ENCODE measurements around the gene NANOS3. TPM values are rescaled to one million over a fixed set of nuclear protein-coding genes. Genes with fewer than 3 reads are reported as not detected.
A peak's percentile ranks its signal among the peaks of the same experiment; 100 is the strongest.

Gene NANOS3
- total and polyA plus RNA-seq, 9 of the 15 experiments (the other 6 are each of a cell fraction or from before 2014, with no cell fraction given): not detected

GRCh38 chr19:13839130-13839937, 37.6 kb upstream of the NANOS3 start (continued):
- TF ChIP-seq YY1 (IDR thresholded peaks at IDR 0.05; ENCODE audit: borderline replicate concordance in 1 of 3, control insufficient read depth in 1 of 3, extremely low read depth in 1 of 3, insufficient read depth in 3 of 3, insufficient read length in 1 of 3, insufficient replicate concordance in 2 of 3, low read depth in 1 of 3, low read length in 2 of 3) (peak; percentile 65 to 94 (median 90)), NFE2 (IDR thresholded peaks at IDR 0.05; ENCODE audit: low read depth) (peak; percentile 95), NFXL1 (CRISPR knock-in tag; IDR thresholded peaks at IDR 0.05) (no peak), MYC (IDR thresholded peaks at IDR 0.05; ENCODE audit: low read depth, low read length) (peak; percentile 69), MYC (CRISPR knock-in tag; IDR thresholded peaks at IDR 0.05; ENCODE audit: borderline replicate concordance, low read depth) (no peak), GTF2E2 (tag; IDR thresholded peaks at IDR 0.05) (peak; percentile 57; the same call in 1 of the 2 replicates), JUN (IDR thresholded peaks at IDR 0.05; ENCODE audit: borderline replicate concordance, low read depth, low read length) (no peak), JUN (CRISPR knock-in tag; IDR thresholded peaks at IDR 0.05; ENCODE audit: borderline replicate concordance) (no peak), SIX5 (IDR thresholded peaks at IDR 0.05; ENCODE audit: borderline replicate concordance in 1 of 2, insufficient read depth in 1 of 2, low read depth in 1 of 2, low read length in 2 of 2) (no peak), HMG20B (CRISPR knock-in tag; IDR thresholded peaks at IDR 0.05) (no peak), ARID4B (CRISPR knock-in tag; IDR thresholded peaks at IDR 0.05) (0 out of 2 replicates have a peak, but pooled peaks have one; percentile 62), EGR1 (conservative IDR thresholded peaks at IDR 0.05) (peak; percentile 51; the same call in 1 of the 2 replicates), ZNF589 (CRISPR knock-in tag; IDR thresholded peaks at IDR 0.05; ENCODE audit: low read depth) (no peak), ZFP36 (IDR thresholded peaks at IDR 0.05; ENCODE audit: low read depth, low read length, partially characterized antibody) (no peak), ZFX (CRISPR knock-in tag; IDR thresholded peaks at IDR 0.05) (peak; percentile 39; the same call in 1 of the 2 replicates), ZBTB1 (CRISPR knock-in tag; IDR thresholded peaks at IDR 0.05; ENCODE audit: borderline replicate concordance, low read depth) (no peak), BRD9 (IDR thresholded peaks at IDR 0.05; ENCODE audit: low read depth, partially characterized antibody) (peak; percentile 80), RB1 (IDR thresholded peaks at IDR 0.05; ENCODE audit: low read depth) (peak; percentile 50; the same call in 1 of the 2 replicates), ZSCAN32 (CRISPR knock-in tag; IDR thresholded peaks at IDR 0.05) (no peak), POLR2A (conservative IDR thresholded peaks at IDR 0.05) (peak; percentile 88), SMARCA4 (IDR thresholded peaks at IDR 0.05) (peak; percentile 55; the same call in 1 of the 2 replicates)
- TF ChIP-seq, protein P1, sequence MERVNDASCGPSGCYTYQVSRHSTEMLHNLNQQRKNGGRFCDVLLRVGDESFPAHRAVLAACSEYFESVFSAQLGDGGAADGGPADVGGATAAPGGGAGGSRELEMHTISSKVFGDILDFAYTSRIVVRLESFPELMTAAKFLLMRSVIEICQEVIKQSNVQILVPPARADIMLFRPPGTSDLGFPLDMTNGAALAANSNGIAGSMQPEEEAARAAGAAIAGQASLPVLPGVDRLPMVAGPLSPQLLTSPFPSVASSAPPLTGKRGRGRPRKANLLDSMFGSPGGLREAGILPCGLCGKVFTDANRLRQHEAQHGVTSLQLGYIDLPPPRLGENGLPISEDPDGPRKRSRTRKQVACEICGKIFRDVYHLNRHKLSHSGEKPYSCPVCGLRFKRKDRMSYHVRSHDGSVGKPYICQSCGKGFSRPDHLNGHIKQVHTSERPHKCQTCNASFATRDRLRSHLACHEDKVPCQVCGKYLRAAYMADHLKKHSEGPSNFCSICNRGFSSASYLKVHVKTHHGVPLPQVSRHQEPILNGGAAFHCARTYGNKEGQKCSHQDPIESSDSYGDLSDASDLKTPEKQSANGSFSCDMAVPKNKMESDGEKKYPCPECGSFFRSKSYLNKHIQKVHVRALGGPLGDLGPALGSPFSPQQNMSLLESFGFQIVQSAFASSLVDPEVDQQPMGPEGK (CRISPR knock-in tag; IDR thresholded peaks at IDR 0.05; ENCODE audit: borderline replicate concordance): no peak
